Activated CD4-positive, alpha-beta T cell treated with anti-CD3 and anti-CD28 coated beads, Interleukin-2, amount 50 U/mL, for 16 hours (primary cell): ENCODE measurements around the gene MAN1A1.

Source experiments
- DNase-seq: peaks from one replicate; pipeline ENCODE4 v3.0.0-alpha.2; 2020

Gene MAN1A1

GRCh38 chr6:119230160-119230559, 119.4 kb downstream of the MAN1A1 start:
- DNase-seq: no peak

GRCh38 chr6:119227377-119227776, 122.2 kb downstream of the MAN1A1 start:
- DNase-seq: no peak

GRCh38 chr6:119226089-119226488, 123.5 kb downstream of the MAN1A1 start:
- no peak for DNase-seq

GRCh38 chr6:119224095-119224701, 125.4 kb downstream of the MAN1A1 start:
- DNase-seq: no peak

GRCh38 chr6:119220452-119220851, 129.1 kb downstream of the MAN1A1 start:
- peak; percentile 12 for DNase-seq

- no peak for DNase-seq
Observed at GRCh38 chr6:119218548-119218947, 131.0 kb downstream of the MAN1A1 start.

GRCh38 chr6:119215885-119216590, 133.5 kb downstream of the MAN1A1 start:
- no peak for DNase-seq

- no peak for DNase-seq
Observed at GRCh38 chr6:119215309-119215708, 134.3 kb downstream of the MAN1A1 start.

- no peak for DNase-seq
Observed at GRCh38 chr6:119210596-119210995, 139.0 kb downstream of the MAN1A1 start.

GRCh38 chr6:119209452-119210205, 139.9 kb downstream of the MAN1A1 start:
- peak; percentile 25 for DNase-seq

- no peak for DNase-seq
Observed at GRCh38 chr6:119207971-119208725, 141.4 kb downstream of the MAN1A1 start.

- DNase-seq: no peak
Observed at GRCh38 chr6:119207327-119207726, 142.2 kb downstream of the MAN1A1 start.

GRCh38 chr6:119205911-119206618, 143.5 kb downstream of the MAN1A1 start:
- peak; percentile 46 for DNase-seq

GRCh38 chr6:119204719-119205118, 144.8 kb downstream of the MAN1A1 start:
- DNase-seq: no peak

GRCh38 chr6:119201480-119201879, 148.1 kb downstream of the MAN1A1 start:
- DNase-seq: no peak

- no peak for DNase-seq
Observed at GRCh38 chr6:119200512-119201175, 148.9 kb downstream of the MAN1A1 start.

- DNase-seq: no peak
Observed at GRCh38 chr6:119197271-119197670, 152.3 kb downstream of the MAN1A1 start.

GRCh38 chr6:119196715-119197114, 152.8 kb downstream of the MAN1A1 start:
- DNase-seq: no peak

- no peak for DNase-seq
Observed at GRCh38 chr6:119195848-119196247, 153.7 kb downstream of the MAN1A1 start.

GRCh38 chr6:119195204-119195603, 154.4 kb downstream of the MAN1A1 start:
- DNase-seq: no peak

- no peak for DNase-seq
Observed at GRCh38 chr6:119193707-119194106, 155.9 kb downstream of the MAN1A1 start.

- DNase-seq: no peak
Observed at GRCh38 chr6:119192200-119192599, 157.4 kb downstream of the MAN1A1 start.
